ENCODE measurements around the gene LSM4. TPM values are rescaled to one million over a fixed set of nuclear protein-coding genes. Genes with fewer than 3 reads are reported as not detected.

The LSM4 gene
- total and polyA plus RNA-seq, 2 of the 13 experiments (the other 11 are each of a cell fraction or from before 2014, with no cell fraction given): 65.8 to 166 TPM

- TF ChIP-seq KLF16 (CRISPR knock-in tag; IDR thresholded peaks at IDR 0.05): peak in 1 of 2 experiments; percentile 48; a peak in 1 of 4 replicates
- no peak for TF ChIP-seq RERE (CRISPR knock-in tag; IDR thresholded peaks at IDR 0.05; ENCODE audit: low read depth)
- TF ChIP-seq ZNF777 (CRISPR knock-in tag; IDR thresholded peaks at IDR 0.05): no peak; the same call in 1 of the 2 replicates
- TF ChIP-seq ZFP1 (CRISPR knock-in tag; IDR thresholded peaks at IDR 0.05): no peak
- TF ChIP-seq SNRNP70 (IDR thresholded peaks at IDR 0.05; ENCODE audit: low read depth, low read length): no peak
- TF ChIP-seq ZBTB44 (CRISPR knock-in tag; IDR thresholded peaks at IDR 0.05): no peak
- TF ChIP-seq THYN1 (CRISPR knock-in tag; IDR thresholded peaks at IDR 0.05; ENCODE audit: borderline replicate concordance, low read depth): no peak
- TF ChIP-seq NAIF1 (CRISPR knock-in tag; IDR thresholded peaks at IDR 0.05; ENCODE audit: borderline replicate concordance): no peak
- no peak for TF ChIP-seq NPAS2 (CRISPR knock-in tag; IDR thresholded peaks at IDR 0.05; ENCODE audit: borderline replicate concordance)
- no peak for TF ChIP-seq ZNF878 (CRISPR knock-in tag; IDR thresholded peaks at IDR 0.05)
- peak; percentile 73 for TF ChIP-seq HOXA3 (CRISPR knock-in tag; IDR thresholded peaks at IDR 0.05)
- TF ChIP-seq RXRB (CRISPR knock-in tag; IDR thresholded peaks at IDR 0.05; ENCODE audit: borderline replicate concordance): no peak
- peak; percentile 43 for TF ChIP-seq SRSF4 (IDR thresholded peaks at IDR 0.05; ENCODE audit: low read depth, low read length, poor library complexity, severe bottlenecking)
- TF ChIP-seq NR2F6 (IDR thresholded peaks at IDR 0.05): no peak
- TF ChIP-seq NR2F6 (CRISPR knock-in tag; IDR thresholded peaks at IDR 0.05): no peak
- TF ChIP-seq ZNF496 (CRISPR knock-in tag; IDR thresholded peaks at IDR 0.05; ENCODE audit: insufficient replicate concordance): no peak
- TF ChIP-seq PCBP2 (optimal IDR thresholded peaks at IDR 0.05; ENCODE audit: low read depth, low read length, poor library complexity, severe bottlenecking): no peak
- TF ChIP-seq ZNF512 (CRISPR knock-in tag; IDR thresholded peaks at IDR 0.05): no peak
- peak; percentile 44; the same call in 1 of the 2 replicates for TF ChIP-seq MAX (IDR thresholded peaks at IDR 0.05)
- no peak; the same call in 1 of the 2 replicates for TF ChIP-seq SP5 (CRISPR knock-in tag; IDR thresholded peaks at IDR 0.05; ENCODE audit: borderline replicate concordance, low read depth)
- TF ChIP-seq TAF1 (CRISPR knock-in tag; IDR thresholded peaks at IDR 0.05): peak; percentile 92
These were observed 42.4 kb downstream of the LSM4 start (continued) for GRCh38 chr19:18280247-18281081.
